Stimulated activated naive CD8-positive, alpha-beta T cell treated with anti-CD3 and anti-CD28 coated beads, Interleukin-15, Interleukin-2, amounts not matched to agents 100 ng/mL and 50 ng/mL, for 24 hours (primary cell): Measurements from ENCODE around the gene SYNE1.

Experiments used
- H3K27ac Mint-ChIP-seq: one replicate; pipeline ENCODE4 v1.8.0; 2021; ENCODE audit warnings: mild to moderate bottlenecking, mixed read lengths
- H3K27me3 Mint-ChIP-seq: one replicate; pipeline ENCODE4 v1.8.0; 2021; ENCODE audit warnings: mixed read lengths
- H3K36me3 Mint-ChIP-seq: one replicate; pipeline ENCODE4 v1.8.0; 2021; ENCODE audit warnings: low read depth, mixed read lengths
- H3K4me1 Mint-ChIP-seq: one replicate; pipeline ENCODE4 v1.8.0; 2021; ENCODE audit warnings: low read depth, mixed read lengths
- H3K4me3 Mint-ChIP-seq: one replicate; pipeline ENCODE4 v1.8.0; 2021; ENCODE audit warnings: mild to moderate bottlenecking, mixed read lengths
- H3K9me3 Mint-ChIP-seq: one replicate; pipeline ENCODE4 v1.8.0; 2021; ENCODE audit warnings: mixed read lengths

SYNE1 gene

DNA sequence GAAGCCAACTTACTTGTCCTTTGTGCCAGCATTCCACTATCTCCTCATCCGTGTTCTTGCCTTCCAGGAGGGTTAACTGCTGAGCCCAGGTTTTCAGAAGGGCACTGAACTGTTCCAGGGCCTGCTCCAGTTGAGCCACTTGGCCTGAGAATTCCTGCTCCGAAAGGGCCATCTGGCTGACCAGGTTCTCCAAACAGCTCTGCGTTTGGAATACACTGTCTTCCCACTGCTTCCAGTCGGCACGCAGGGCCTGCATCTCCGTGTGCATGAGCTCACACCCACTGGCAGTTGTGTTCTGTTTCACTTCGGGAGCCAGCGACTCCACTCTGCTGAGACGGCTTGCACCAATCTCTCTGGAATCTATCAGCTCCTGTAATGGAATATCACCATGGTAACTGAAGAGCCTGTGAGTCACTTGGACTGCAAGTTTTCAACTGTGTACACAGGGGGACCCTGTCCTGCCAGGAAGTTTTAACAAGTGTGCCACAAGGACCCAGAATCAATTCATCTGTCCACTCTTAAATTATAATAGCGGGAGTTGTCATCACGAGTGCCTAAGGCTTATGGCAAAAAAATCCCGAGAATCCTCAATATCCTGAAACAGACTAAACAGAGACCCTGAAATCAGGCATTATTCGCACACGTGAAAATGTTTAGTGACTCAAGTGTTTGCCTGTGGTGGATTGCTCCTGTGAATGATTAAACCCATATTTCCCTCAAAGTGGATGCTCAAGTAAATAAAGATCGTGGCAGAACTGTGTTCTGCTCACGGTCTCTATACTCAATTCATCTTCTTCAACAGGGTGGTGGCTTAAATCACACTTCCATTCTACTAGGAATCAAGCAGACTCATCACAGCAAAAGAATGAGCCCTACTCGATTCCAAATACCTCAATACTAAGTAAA is 255.9 kb downstream of the SYNE1 start:
- no peaks in the 10 kb centered on the region for H3K36me3 Mint-ChIP-seq

DNA sequence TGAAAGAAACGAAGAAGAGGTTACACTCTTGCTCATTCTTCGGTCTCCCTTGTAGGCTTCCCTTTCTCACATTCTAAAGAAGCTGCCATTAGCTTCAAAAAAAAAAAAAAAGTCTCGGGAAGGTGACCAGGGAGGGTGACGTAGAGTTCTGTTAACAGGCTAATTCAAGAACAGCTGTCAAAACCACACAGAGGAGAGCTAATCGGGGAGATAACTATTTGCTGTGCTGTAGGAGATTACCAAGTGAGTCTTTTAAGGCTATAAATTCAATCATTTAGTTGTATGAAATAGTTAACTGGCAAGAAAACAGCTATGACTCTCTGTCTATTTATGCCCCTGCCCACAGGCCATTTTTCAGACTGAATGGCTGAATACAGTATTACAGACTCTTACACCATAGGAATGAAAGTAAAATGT is 256.8 kb downstream of the SYNE1 start:
- Mint-ChIP-seq H3K27me3 (no peaks in the 10 kb centered on the region), H3K9me3 (no peaks in the 10 kb centered on the region), H3K36me3 (no peaks in the 10 kb centered on the region), H3K4me1 (no peaks in the 10 kb centered on the region), H3K4me3 (no peak overlapping the region), H3K27ac (no peak overlapping the region)

More for the DNA sequence above, 255.9 kb downstream of the SYNE1 start:
- Mint-ChIP-seq H3K27me3 (no peaks in the 10 kb centered on the region), H3K9me3 (no peaks in the 10 kb centered on the region), H3K27ac (no peak overlapping the region), H3K4me1 (no peaks in the 10 kb centered on the region), H3K4me3 (no peak overlapping the region)

GRCh38 chr6:152379423-152379822 is 257.7 kb downstream of the SYNE1 start:
- no peaks in the 10 kb centered on the region for H3K4me1 Mint-ChIP-seq
- no peaks in the 10 kb centered on the region for H3K36me3 Mint-ChIP-seq
- H3K27ac Mint-ChIP-seq, result no peak overlapping the region
- H3K9me3 Mint-ChIP-seq, result no peaks in the 10 kb centered on the region
- no peaks in the 10 kb centered on the region for H3K27me3 Mint-ChIP-seq
- no peak overlapping the region for H3K4me3 Mint-ChIP-seq

- no peaks in the 10 kb centered on the region for H3K36me3 Mint-ChIP-seq
- H3K9me3 Mint-ChIP-seq, result no peaks in the 10 kb centered on the region
- no peak overlapping the region for H3K27ac Mint-ChIP-seq
- H3K4me1 Mint-ChIP-seq, result no peaks in the 10 kb centered on the region
- H3K27me3 Mint-ChIP-seq, result no peaks in the 10 kb centered on the region
- H3K4me3 Mint-ChIP-seq, result no peak overlapping the region
These were observed 259.0 kb downstream of the SYNE1 start for GRCh38 chr6:152378169-152378568.

- no peak overlapping the region for H3K27ac Mint-ChIP-seq
- peaks cover 4% of the 10 kb centered on the region for H3K27me3 Mint-ChIP-seq
- no peaks in the 10 kb centered on the region for H3K9me3 Mint-ChIP-seq
- H3K4me3 Mint-ChIP-seq, result no peak overlapping the region
- no peaks in the 10 kb centered on the region for H3K36me3 Mint-ChIP-seq
- H3K4me1 Mint-ChIP-seq, result no peaks in the 10 kb centered on the region
These were observed 262.0 kb downstream of the SYNE1 start for GRCh38 chr6:152375197-152375596.

DNA sequence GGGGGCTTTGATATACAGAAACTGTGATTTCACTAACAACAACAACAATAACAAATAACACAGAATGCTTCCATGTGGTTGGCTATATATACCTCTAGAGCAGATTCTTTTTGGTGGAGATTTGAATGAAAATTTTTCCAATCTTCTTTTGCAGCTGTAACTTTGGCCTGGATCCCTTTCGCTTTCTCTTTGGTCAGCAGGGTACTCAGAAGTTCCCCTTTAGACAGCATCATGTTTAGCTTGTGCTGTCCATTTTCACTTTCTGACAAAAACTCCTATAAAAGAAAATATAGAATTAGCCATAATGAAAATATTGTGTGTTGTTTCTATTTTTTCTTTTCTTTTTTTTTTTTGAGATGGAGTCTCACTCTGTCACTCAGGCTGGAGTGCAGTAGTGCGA is 264.2 kb downstream of the SYNE1 start:
- Mint-ChIP-seq H3K27me3 (peaks cover 12% of the 10 kb centered on the region), H3K36me3 (no peaks in the 10 kb centered on the region), H3K9me3 (no peaks in the 10 kb centered on the region), H3K4me3 (no peak overlapping the region), H3K4me1 (no peaks in the 10 kb centered on the region), H3K27ac (no peak overlapping the region)

DNA sequence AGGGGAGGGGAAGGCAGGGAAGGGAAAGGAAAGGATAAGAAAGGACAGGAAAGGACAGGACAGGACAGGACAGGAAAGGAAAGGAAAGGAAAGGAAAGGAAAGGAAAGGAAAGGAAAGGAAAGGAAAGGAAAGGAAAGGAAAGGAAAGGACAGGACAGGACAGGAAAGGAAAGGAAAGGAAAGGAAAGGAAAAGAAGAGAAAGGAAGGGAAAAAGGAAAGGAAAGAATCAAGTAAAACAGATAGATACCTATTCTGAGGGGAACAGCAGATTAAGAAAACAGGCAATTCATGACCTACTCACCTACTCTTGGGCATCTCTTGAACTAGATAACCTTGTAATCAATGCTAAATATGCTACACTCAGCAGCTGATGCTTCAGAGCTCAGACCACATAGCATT is 265.4 kb downstream of the SYNE1 start:
- Mint-ChIP-seq H3K4me3 (no peak overlapping the region), H3K36me3 (no peaks in the 10 kb centered on the region), H3K9me3 (no peaks in the 10 kb centered on the region), H3K27me3 (peaks cover 13% of the 10 kb centered on the region), H3K4me1 (no peaks in the 10 kb centered on the region), H3K27ac (no peak overlapping the region)

DNA sequence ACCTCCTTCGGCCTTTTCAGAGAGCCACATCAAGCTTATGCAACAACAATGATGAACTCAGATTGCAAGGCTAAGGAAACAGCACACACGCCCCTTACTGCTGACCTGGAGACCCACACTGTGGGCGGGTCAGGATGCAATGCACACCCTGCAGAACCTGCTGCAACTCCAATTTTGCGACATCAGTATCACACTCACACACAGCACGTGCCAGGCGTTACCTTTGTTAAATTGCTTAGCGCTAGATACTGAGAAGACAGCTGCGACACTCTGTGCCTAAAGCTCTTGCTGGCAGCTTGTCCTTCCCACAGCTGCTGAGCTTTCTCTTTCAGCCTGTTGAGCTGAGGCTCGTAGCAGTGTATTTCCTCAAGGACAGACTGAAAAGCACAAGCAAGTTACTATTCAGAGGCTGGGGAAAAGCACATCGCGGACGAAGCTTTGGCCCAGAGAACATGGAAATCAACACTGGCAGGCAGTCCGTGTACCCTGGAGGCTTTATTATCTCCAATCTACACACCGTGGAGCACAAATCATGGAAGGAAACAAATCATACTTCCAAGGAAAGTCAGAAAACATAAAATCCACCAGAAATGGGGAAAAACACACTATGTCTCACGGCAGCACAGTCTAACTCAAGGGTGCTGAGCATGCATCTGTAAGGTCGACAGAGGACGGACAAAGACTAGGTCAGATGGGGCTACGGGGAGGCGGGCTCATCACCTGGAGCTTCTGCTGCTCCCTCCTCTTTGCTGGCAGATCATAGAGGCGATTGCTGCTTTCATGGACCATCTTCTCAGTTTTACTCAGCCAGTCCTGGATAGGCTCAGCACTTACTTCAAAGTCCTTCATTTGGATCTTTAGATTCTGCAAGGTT is 268.2 kb downstream of the SYNE1 start:
- Mint-ChIP-seq H3K4me1 (no peaks in the 10 kb centered on the region), H3K9me3 (no peaks in the 10 kb centered on the region), H3K27ac (no peak overlapping the region), H3K27me3 (peaks cover 17% of the 10 kb centered on the region), H3K4me3 (no peak overlapping the region), H3K36me3 (no peaks in the 10 kb centered on the region)

DNA sequence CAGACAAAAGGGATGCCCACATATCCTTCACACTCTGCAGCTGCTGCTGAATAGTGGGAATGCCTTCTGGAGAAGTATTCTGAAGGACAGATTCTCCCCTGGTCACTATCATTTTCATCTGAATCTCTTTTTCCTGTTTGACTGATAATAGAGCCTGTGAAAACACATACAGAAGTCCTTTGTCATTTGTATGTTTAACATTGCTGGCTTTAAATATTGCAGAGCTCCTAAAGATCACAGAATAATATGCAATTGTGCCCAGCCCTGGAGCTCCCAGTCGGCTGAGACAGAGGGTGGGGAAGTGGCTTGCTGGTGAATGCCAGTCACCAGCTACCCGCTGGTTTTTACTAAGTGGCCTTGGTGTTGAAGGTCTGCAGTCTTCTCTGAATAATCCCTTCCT is 272.3 kb downstream of the SYNE1 start:
- no peaks in the 10 kb centered on the region for H3K9me3 Mint-ChIP-seq
- no peaks in the 10 kb centered on the region for H3K36me3 Mint-ChIP-seq
- H3K27ac Mint-ChIP-seq, result no peak overlapping the region
- H3K4me3 Mint-ChIP-seq, result no peak overlapping the region
- H3K27me3 Mint-ChIP-seq, result peaks cover 17% of the 10 kb centered on the region
- no peaks in the 10 kb centered on the region for H3K4me1 Mint-ChIP-seq

DNA sequence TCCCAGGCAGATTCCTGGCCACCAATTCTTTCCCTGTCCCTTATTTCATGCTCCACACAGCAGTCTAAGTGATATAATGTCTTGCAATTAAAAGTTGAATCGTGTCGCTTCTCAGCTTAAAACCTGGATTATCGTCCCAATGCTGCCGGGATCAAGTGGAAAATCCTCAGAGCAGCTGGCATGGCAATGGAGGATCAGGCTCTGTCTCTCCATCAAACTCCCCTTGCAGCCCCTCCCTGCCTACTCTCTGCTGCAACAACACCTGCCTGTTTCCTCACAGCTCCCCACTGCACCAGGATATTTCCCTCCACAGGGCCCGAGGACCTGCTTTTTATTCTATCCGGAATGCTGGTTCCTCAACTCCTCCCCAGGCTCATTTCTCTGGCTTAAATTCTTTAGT is 277.1 kb downstream of the SYNE1 start:
- no peak overlapping the region for H3K4me3 Mint-ChIP-seq
- peaks cover 4% of the 10 kb centered on the region for H3K27me3 Mint-ChIP-seq
- no peaks in the 10 kb centered on the region for H3K4me1 Mint-ChIP-seq
- H3K36me3 Mint-ChIP-seq, result no peaks in the 10 kb centered on the region
- H3K27ac Mint-ChIP-seq, result no peak overlapping the region
- no peaks in the 10 kb centered on the region for H3K9me3 Mint-ChIP-seq

- no peaks in the 10 kb centered on the region for H3K27me3 Mint-ChIP-seq
These were observed 280.5 kb downstream of the SYNE1 start for GRCh38 chr6:152356662-152357061.

DNA sequence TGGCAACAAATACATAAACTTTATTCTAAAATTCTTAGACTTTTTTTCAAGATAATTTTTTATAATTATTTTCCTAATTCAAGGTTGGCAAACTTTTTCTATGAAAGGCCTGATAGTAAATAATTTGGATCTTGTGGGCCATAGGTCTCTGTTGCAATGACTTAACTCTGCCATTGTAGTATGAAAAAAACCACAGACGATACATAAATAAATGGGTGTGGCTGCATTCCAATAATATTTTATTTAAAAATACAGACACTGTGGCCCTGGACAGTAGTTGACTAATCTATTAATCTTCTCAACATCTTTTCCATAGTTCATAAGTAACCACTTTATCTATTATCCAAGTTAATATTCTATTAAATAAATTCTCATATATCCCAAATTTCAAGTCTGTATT is 281.1 kb downstream of the SYNE1 start:
- Mint-ChIP-seq H3K27me3 (no peaks in the 10 kb centered on the region), H3K4me1 (no peaks in the 10 kb centered on the region), H3K9me3 (no peaks in the 10 kb centered on the region), H3K36me3 (no peaks in the 10 kb centered on the region), H3K27ac (no peak overlapping the region), H3K4me3 (no peak overlapping the region)

More at GRCh38 chr6:152356662-152357061, 280.5 kb downstream of the SYNE1 start:
- H3K4me1 Mint-ChIP-seq, result no peaks in the 10 kb centered on the region
- H3K4me3 Mint-ChIP-seq, result no peak overlapping the region
- no peak overlapping the region for H3K27ac Mint-ChIP-seq
- no peaks in the 10 kb centered on the region for H3K36me3 Mint-ChIP-seq
- H3K9me3 Mint-ChIP-seq, result no peaks in the 10 kb centered on the region

DNA sequence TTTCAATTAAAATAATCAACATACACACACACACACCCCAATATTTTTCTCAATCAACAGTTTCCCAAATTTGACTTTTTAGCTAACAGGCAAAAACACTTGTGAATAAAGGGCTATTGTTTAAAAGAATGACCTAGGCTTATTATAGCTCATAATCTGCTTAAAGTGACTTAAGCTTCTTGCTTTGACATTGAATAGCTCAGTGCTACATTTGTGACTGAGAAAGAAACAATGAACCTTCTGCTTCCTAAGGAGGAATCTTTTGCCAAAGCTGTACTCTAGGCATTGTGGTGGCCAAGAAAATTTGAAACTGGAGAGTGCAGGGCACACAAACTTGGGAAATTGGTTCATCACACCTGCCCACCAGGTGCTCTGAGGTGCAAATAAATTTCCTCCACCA is 282.0 kb downstream of the SYNE1 start:
- Mint-ChIP-seq H3K36me3 (no peaks in the 10 kb centered on the region), H3K9me3 (no peaks in the 10 kb centered on the region), H3K27ac (no peak overlapping the region), H3K4me1 (no peaks in the 10 kb centered on the region), H3K27me3 (no peaks in the 10 kb centered on the region), H3K4me3 (no peak overlapping the region)

DNA sequence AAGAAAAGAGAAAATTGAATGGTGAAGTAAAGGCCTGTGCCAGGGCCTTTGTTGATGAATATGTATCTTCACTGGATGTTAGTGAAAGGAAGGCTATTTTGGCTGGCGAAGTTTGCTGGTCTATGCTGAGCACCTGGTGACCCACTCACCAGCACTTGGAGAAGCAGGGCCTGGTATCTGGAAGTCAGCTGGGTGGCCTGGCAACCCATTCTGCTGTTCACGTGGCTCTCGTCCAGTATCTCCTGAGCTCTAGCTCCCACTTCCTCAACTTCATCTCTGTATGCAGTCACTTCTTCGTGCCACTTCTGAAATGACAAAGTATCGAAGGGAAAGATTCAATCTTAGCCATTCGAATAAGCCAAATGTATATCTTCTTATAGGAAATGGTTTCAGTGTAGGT is 283.7 kb downstream of the SYNE1 start:
- Mint-ChIP-seq H3K4me3 (no peak overlapping the region), H3K36me3 (no peaks in the 10 kb centered on the region), H3K9me3 (no peaks in the 10 kb centered on the region), H3K4me1 (no peaks in the 10 kb centered on the region), H3K27ac (no peak overlapping the region), H3K27me3 (no peaks in the 10 kb centered on the region)

DNA sequence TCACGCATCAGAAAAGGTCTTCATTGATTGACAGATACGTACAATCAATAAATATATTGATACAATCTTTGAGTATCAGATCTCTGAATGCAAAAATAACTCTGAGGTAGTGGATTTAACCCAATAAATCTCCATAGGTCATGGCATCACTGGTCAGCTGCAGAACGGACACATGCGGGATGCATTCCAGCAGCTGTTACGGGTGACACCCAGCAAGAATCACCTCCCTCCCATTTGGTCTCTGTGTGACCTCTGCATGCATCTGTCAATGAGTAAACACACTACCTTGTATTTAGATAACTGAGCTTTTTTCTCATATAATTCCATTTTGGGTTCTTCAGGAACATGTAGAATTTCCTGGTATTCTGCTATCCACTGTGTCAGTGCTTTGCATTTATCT is 285.4 kb downstream of the SYNE1 start:
- H3K27ac Mint-ChIP-seq, result no peak overlapping the region
- H3K4me3 Mint-ChIP-seq, result no peak overlapping the region
- no peaks in the 10 kb centered on the region for H3K36me3 Mint-ChIP-seq
- H3K27me3 Mint-ChIP-seq, result no peaks in the 10 kb centered on the region
- H3K9me3 Mint-ChIP-seq, result no peaks in the 10 kb centered on the region
- H3K4me1 Mint-ChIP-seq, result no peaks in the 10 kb centered on the region
